C4-2B (cell line): ENCODE results near the gene UBTD2.

Experiments
- H3K27ac ChIP-seq: fragments of 450-650 bp; 2 replicates; pipeline ENCODE4 v1.5.1; 2017
- ZFX ChIP-seq: fragments of 450-650 bp; IDR thresholded peaks from 2 replicates; pipeline ENCODE4 v1.6.1; 2017
- TF ChIP-seq, protein P1 (sequence below): fragments of 450-650 bp; conservative IDR thresholded peaks from 2 replicates; pipeline ENCODE4 v1.5.1; 2017; ENCODE audit warnings: mild to moderate bottlenecking

UBTD2 gene

DNA sequence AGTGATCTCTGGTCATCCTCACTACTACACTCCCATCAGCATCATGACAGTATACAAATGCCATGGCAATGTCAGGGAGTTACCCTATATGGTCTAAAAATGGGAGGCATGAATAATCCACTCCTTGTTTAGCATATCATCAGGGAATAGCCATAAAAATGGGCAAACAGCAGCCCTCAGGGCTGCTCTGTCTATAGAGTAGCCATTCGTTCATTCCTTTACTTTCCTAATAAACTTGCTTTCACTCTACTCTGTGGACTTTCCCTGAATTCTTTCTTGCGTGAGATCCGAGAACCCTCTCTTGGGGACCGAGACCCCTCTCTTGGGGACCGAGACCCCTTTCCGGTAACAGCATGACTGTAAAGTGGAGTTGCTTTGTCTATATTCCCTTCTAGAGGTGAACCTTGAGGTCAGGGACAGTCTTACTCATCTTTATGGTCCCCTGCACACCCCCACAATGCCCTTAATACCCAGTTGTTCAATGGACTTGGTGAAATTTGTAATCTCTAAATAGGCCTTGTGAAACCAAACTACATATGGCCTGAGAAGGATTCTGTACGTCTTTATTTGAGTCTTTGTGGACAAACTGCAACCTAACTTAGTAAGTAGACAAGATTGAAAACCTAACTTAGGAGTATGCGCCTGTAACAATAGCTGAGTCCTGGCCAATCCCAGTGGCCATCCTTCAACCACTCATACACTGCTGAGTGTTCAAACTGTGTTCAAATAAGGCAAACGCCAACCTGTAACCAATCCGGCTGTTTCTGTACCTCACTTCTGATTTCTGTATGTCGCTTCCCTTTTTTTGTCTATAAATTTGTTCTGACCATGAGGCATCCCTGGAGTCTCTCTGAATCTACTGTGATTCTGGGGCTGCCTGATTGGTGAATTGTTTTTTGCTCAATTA, 32.3 kb upstream of the UBTD2 start:
- TF ChIP-seq, protein P1, sequence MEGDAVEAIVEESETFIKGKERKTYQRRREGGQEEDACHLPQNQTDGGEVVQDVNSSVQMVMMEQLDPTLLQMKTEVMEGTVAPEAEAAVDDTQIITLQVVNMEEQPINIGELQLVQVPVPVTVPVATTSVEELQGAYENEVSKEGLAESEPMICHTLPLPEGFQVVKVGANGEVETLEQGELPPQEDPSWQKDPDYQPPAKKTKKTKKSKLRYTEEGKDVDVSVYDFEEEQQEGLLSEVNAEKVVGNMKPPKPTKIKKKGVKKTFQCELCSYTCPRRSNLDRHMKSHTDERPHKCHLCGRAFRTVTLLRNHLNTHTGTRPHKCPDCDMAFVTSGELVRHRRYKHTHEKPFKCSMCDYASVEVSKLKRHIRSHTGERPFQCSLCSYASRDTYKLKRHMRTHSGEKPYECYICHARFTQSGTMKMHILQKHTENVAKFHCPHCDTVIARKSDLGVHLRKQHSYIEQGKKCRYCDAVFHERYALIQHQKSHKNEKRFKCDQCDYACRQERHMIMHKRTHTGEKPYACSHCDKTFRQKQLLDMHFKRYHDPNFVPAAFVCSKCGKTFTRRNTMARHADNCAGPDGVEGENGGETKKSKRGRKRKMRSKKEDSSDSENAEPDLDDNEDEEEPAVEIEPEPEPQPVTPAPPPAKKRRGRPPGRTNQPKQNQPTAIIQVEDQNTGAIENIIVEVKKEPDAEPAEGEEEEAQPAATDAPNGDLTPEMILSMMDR, result no peak
- TF ChIP-seq ZFX, result no peak
- H3K27ac ChIP-seq, result no peak overlapping the region

DNA sequence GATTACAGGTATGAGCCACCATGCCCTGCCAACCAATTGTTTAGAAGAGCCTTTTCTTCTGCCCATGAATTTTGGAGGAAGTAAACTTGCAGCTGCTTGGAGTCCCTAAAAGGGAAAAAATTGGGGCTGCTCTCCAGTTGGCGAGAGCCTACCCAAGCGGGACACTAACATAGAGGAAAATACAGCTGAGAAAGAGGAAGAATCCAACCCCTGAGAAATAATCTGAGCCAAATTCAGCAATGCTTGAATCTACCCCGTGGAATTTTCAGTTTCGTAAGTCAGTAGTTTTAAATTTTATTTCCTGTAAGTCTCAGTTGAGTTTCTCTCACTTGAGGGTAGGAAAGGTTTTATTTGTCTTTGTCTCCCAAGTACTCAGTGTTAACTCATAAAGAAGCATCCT, 30.4 kb upstream of the UBTD2 start:
- H3K27ac ChIP-seq, result no peak overlapping the region
- TF ChIP-seq ZFX, result no peak

DNA sequence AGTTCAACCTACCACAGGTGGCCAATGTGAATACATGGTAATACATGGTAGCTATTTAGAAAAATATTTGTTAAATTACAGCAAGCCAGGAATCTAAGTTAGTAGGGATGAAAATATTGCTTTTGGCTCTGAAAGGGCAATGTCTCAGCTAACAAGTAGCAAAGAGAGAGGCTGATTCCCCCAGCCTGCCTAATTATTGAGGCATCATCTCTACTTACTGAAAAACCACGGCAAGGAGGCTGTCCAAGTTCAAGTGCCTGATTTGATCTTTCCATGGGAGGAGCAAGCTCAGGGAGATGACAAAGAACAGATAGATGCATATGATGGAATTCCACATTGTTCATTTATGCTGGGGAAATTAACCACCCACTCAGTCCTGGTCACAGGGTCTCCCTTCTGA, 28.7 kb upstream of the UBTD2 start:
- TF ChIP-seq, protein P1, result no peak
- TF ChIP-seq ZFX, result no peak
- no peak overlapping the region for H3K27ac ChIP-seq

DNA sequence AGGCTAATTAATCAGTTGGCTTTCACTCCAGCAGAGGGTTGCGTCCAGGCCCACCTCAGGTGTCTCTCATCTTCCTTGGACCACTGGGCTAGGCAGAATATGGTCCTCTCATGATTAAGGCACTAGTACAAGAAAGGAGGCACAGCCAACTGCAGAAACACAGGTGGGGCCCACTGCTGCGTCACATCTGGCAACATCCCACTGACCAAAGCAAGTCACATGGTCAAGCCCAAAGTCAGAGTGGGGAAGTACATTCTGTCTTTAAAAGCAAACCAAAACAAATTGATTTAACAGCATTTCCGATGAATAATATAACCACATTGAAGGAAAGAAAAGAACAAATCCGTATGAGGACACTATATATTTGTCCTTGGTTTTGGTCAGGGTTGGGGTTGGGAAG, 28.0 kb upstream of the UBTD2 start:
- TF ChIP-seq, protein P1, result no peak
- no peak for TF ChIP-seq ZFX
- no peak overlapping the region for H3K27ac ChIP-seq

DNA sequence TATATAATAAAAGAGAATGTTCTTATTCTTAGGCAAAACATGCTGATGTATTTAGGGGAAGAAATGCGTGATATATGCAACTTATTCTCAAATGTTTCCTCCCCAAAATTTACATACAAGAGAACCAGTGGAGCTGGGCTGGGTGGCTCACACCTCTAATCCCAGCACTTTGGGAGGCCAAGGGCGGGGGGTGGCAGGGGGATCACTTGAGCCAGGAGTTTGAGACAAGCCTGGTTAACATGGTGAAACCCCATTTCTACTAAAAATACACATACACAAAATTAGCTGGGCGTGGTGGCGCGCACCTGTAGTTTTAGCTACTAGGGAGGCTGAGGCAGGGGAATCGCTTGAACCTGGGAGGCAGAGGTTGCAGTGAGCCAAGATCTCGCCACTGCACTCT, 27.5 kb upstream of the UBTD2 start:
- TF ChIP-seq ZFX, result no peak
- TF ChIP-seq, protein P1, result no peak
- no peak overlapping the region for H3K27ac ChIP-seq

DNA sequence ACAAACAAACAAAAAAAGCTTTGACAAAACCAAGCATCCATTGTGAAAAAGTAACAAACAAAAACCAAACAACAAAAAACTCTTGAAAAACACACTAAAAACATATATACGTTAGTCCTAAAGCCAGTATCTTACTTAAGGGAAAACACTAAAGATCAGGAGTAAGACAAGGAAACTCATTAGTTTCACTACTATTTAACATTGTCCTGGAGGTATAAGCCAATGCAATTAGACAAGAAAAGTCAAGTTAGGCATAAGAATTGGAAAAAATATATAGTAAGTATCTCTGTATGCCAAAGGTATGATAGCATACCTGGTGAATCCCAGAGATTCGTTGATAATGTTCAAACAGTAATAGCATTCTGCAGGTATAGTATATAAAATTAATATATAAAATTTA, 21.8 kb upstream of the UBTD2 start:
- H3K27ac ChIP-seq, result no peak overlapping the region
- no peak for TF ChIP-seq ZFX
- TF ChIP-seq, protein P1, result no peak

DNA sequence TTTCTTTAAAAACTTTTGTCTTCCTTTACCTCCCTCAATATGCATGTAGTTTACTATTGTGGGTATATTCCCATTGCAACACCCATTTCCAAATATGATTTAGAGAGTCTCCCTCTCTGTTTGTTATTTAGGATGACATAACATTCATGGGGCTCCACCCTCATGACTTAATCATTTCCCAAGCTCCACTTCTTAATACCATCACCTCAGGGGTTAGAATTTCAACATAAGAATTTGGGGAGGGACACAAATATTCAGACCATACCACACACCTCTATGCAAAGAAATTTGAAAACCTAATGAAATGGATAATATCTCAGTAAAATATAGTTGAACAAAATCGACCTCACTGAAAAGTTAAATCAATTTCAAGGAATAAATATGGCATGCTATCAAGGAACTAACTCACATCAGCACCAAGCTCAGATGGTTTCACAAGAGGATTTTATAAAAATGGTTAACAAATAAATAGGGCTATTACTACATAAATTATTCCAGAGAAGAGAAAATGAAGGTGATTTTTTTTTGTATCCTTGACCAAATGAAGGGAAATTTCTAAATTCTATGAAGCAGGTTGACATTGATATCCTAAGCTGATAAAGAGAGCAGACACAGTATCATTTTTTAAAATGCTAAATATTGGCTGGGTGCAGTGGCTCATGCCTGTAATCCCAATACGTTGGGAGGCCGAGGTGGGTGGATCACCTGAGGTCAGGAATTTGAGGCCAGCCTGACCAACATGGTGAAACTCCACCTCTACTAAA, 20.2 kb upstream of the UBTD2 start:
- no peak overlapping the region for H3K27ac ChIP-seq
- TF ChIP-seq ZFX, result no peak
- TF ChIP-seq, protein P1, result no peak
